Fibroblast of skin of back (primary cell): ENCODE measurements around the gene NEURL3.
A peak's percentile ranks its signal among the peaks of the same experiment; 100 is the strongest.
"Not testable (repeated sequence)": the region's sequence is repeated elsewhere in the genome, so short reads cannot be mapped to it uniquely, and the experiment has no call there.

Experiments
- DNase-seq: peaks from one replicate; pipeline ENCODE4 v3.0.0-alpha.2; 2013

NEURL3 gene

GRCh38 chr2:96506016-96506906 is 1.1 kb upstream of the NEURL3 start:
- DNase-seq, result no peak

DNA sequence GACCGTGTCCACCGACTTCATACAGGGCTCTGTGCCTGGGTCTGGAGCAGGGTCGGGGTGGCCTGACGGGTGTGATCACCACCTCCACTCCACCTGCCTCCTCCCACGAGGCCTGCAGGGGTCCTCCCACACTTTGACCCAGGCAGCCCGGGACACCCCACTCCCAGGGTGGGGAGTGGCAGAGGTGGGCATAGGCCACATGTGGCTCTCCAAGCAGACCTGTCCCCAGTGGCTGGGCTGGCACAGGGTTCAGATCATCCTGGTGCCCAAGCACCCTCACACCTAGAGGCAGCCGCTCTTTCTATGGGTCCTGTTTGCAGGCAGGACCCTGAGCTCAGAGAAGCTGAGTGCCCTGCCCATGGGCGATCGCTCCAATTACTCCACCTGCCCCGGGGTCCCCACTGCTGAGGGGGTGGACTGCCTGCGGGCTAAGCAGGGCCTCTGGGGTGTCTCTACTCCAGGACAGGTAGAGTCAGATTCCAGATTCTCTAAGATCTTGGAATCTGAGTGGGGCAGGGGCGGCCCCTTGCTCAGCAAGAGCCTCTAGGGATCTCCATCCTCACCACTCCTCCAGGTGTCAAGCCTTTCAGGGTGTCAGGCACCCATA is 1.4 kb downstream of the NEURL3 start:
- no peak for DNase-seq

DNA sequence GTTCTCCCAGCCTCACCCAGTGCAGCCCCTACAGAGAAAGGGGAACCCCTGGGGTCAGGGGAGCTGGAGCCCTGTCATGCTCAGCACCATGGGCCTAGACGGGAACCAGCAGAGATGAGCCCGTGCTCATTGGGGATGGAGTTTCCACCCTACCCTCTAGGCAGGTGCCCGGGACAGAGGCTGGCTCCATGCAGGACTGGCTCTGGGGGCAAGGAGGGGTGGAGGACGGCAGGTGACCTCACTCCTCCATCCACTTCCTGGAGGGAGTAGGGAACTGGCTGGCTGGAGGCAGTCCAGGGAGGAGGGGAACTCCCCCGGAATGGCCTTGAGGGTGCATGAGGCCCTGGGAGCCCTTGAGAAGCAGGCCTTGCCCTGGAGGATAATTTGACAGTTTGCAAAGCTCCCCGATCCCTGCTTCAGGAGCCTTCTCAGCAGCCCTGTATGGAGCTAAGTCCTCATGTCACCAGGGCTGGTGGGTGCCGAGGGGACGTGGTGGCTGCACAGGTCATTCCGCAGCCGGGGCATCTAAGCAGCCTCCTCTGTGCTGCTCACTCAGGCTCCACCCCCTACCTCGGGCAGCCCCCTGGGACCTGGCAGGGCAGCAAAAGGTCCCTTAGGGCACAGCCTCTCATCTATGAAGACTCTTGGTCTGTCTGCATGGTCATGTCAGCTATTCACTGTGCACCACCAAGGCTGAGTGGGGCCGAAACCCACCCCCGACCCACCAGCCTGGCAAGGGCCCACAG is 2.1 kb downstream of the NEURL3 start:
- no peak for DNase-seq

GRCh38 chr2:96501886-96502810 is 3.0 kb downstream of the NEURL3 start:
- no peak for DNase-seq

- no peak for DNase-seq
Measured at GRCh38 chr2:96501471-96501874, 3.7 kb downstream of the NEURL3 start.

DNA sequence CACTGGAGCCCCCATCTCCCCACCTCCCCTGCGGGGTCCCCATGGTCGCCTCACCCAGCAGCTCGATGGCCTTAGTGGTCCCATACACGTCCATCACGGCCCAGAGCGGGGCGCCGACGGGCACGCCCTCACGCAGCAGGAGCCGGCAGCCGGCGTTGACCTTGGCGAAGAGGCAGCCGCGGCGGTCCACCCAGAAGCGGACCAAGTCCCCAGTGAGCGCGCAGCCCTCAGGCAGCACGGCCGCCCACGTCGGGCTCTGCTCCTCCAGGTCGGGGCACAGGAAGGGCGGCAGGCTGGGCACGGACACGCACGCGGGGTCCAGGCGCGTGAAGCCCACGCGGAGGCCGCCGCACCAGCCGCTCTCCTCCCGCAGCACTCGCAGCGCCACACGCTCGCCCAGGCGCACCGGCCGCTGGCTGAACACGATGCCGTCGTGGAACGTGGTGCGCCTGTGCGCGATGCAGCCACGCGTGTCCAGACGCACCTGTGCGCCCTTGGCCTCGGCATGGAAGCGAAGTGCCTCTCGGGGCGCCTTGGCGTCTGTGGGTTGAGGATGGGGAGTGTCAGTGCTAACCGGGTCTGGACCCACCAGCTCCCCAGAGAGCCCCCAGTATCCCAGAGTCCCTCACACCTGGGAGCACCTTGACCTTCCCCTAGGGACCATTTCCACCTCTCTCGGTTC is 4.6 kb downstream of the NEURL3 start:
- DNase-seq, result no peak

- DNase-seq, result no peak
Measured at GRCh38 chr2:96499061-96499960, 5.8 kb downstream of the NEURL3 start.

DNA sequence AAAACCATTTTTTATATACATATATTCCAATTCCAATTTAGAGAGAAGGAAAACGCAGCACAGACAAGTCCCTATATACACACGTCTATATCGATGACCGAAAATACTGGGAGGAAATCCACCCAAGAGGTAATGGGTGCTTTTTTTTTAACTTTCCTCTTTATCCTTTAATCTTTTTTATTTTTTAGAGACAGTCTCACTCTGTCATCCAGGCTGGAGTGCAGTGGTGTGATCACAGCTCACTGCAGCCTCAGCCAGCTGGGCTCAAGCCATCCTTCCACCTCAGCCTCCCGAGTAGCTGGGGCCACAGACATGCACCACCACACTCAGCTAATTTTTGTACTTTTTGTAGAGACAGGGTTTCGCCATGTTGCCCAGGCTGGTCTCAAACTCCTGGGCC is 6.5 kb downstream of the NEURL3 start:
- not testable (repeated sequence) for DNase-seq

DNA sequence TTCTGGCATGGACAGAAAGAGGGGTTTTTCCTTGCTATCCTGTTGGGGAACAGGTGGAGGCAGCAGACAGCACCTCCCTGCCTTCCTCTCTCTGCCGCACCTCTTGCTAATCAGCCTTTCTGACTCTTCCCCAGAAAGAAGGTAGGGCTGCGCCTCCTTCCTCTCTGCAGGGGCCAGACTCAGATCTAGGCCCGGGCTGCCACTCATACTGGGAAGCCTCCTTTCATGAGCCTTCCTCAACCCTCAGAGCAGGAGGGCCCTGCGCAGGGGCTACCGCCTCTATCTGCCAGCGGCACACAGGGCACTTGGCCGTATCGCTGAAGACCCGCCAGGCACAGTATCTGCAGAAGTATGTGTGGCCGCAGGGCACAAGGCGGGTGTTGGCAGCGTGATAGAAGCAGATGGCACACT is 7.1 kb downstream of the NEURL3 start:
- DNase-seq, result no peak

DNA sequence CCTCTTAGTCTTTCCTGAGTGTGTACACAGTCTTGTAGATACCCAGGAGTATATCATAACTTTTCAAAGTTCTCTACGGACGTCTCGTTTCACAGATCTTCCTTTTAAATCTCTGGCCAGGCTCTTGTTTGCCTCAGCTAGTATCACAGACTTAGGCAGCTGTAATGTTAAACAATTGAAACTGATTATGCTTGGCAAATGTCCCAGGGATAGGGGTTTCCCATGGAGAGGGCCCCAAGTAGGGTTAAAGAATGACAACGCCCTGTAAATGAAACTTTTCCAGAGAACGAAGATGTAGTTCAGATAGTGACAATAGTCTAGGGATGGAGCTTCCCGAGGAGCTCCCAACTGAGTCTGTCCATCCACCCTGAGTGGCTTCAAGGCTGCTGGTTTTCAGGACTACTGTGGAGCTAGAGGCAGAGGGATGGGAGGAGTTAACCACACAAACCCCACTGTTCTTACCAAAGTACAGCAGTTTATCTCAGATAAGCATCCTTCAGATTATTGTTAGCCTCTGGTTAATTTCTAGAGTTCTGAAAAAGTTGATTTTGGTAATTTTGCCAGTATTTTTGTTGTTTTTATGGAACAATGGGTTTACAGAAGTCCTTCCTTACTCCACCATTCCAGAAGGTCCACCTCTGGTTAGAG is 9.1 kb downstream of the NEURL3 start:
- DNase-seq, result no peak

DNA sequence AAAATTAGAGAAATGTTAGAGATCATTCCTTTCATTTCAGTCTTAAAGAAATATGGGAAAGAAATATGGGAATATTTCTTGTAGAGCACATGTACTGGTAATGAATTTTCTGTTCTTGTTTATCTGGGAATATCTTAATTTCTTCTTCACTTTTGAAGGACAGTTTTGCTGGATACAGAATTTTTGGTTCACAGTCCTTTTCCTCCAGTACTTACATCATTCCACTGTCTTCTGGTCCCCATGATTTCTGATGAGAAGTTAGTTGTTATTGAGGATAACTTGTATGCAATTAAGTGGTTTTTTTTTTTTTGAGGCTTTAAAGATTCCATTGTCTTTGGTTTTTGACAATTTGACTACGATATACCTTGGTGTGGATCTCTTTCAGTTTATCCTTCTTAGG is 11.0 kb downstream of the NEURL3 start:
- DNase-seq, result no peak

DNA sequence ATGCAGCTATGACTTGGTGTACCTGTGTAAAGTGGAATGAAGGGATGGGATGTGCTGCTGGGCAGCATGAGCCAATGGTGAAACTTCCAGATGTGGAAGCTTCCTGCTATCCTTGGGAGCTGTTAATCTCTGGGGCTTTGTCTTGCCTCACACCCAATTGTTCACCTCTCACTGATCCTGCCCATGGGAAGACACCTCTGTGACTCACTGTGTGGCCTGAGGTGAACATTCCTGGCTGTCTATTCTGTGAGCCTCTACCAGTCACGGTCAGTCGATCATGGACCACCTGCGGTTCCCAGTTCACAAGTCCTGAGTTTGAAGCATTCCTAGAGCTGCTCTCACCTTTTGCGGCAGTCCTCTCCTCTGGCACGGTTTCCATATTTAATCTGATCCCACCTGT is 12.1 kb downstream of the NEURL3 start:
- DNase-seq, result no peak

GRCh38 chr2:96491860-96492497 is 13.2 kb downstream of the NEURL3 start:
- no peak for DNase-seq

- DNase-seq, result no peak
Measured at GRCh38 chr2:96489663-96490062, 15.5 kb downstream of the NEURL3 start.

DNA sequence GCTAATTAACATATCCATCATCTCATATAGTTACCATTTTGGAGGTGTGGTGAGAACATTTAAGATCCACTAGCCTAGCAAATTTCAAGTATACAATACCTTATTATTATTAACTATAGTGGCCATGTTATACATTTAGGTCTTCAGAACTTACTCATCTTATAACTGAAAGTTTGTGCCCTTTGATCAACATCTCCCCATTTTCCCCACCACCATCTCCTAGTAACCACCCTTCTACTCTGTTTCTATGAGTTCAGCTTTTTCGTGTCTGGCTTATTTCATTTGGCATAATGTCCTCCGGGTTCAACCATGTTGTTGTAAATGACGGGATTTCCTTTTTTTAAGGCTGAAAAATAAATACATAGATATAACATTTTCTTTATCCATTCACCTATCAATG is 15.9 kb downstream of the NEURL3 start:
- no peak for DNase-seq

DNA sequence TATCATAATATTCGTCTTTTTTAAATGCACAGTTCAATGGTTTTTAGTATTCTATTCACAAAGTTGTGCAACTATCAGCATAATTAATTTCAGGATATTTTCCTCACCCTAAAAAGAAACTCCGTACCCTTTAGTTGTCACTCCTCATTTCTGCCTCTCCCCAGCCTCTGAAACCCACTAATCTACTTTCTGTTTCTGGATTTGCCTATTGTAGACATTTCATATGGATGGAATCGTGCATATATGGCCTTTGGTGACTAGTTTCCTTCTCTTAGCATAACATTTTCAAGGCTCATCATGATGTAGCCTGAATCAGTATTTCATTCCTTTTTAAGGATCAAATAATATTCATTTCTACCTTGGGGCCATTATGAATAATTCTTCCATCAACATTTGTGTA is 18.5 kb downstream of the NEURL3 start:
- DNase-seq, result no peak

GRCh38 chr2:96485751-96486651 is 19.2 kb downstream of the NEURL3 start:
- DNase-seq, result peak; percentile 72

- DNase-seq, result no peak
Measured at GRCh38 chr2:96485350-96485749, 19.8 kb downstream of the NEURL3 start.

DNA sequence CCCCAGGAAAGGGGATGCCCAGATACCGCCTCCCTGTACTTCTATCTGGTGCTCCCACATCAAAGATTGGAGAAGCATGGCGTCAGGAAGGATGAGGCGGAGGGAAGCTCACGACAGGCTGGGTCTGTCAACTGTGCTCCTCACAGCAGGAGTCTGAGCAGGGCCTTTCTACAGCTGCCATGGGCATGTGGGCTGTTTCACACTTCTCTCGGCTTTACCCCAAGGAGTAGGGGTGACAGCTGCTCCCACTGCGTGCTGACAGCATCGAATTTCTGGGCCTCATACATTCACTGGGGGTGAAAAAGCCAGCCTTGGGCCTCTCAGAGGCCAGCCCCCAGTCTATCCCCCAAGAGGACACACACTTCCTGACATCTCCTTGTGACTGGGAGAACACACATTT is 21.1 kb downstream of the NEURL3 start:
- DNase-seq, result no peak
